B cell (primary cell): ENCODE results near the gene SOCS4. TPM values are rescaled to one million over a fixed set of nuclear protein-coding genes. Genes with fewer than 3 reads are reported as not detected.

Source experiments
- ATAC-seq: fragments of 200-7000 bp; cut with Tn5 transposase; one replicate; pipeline ENCODE4 v1.10.0; 2021; ENCODE audit warnings: low read depth, mild to moderate bottlenecking, moderate number of reproducible peaks, moderate library complexity
- CTCF ChIA-PET: fragments of 350-600 bp; sonication (Branson Sonifier 250); formaldehyde crosslinking; loops from one replicate; lab custom pipeline; 2021; ENCODE audit warnings: antibody characterized with exemption, inconsistent platforms; lab: Charles Lee
- POLR2A ChIA-PET: fragments of 350-600 bp; sonication (Branson Sonifier 250); formaldehyde crosslinking; loops from one replicate; lab custom pipeline; 2021; ENCODE audit warnings: antibody characterized with exemption; lab: Charles Lee
- DNase-seq: peaks from one replicate; pipeline ENCODE4 v3.0.0; 2013
- H2AFZ ChIP-seq: 2 replicates; pipeline ENCODE4 v1.6.1; 2012; ENCODE audit warnings: mild to moderate bottlenecking, low read depth, low read length; ENCODE audit not compliant: insufficient read depth, poor library complexity, severe bottlenecking
- H3K27ac ChIP-seq, 2 donors: 1 replicate in 1 of 2; 2 replicates in 1 of 2; pipeline ENCODE4 v1.5.1; 2012 to 2013; ENCODE audit warnings: low read length in 2 of 2, mild to moderate bottlenecking in 2 of 2, moderate library complexity in 1 of 2
- H3K27me3 ChIP-seq, 4 experiments: fragments of 200-600 bp in 1 of 4; sonication (generic) in 1 of 4; replicated peaks in 1 of 4; 1 replicate in 2 of 4; 2 replicates in 2 of 4; pipeline versions ENCODE4 v1.6.1 to v1.7.0; 2013 to 2016; ENCODE audit warnings: low read length in 3 of 4, mild to moderate bottlenecking in 2 of 4, mixed read lengths in 1 of 4, moderate library complexity in 1 of 4; ENCODE audit not compliant: insufficient read depth in 4 of 4, control insufficient read depth in 3 of 4; ENCODE audit errors: control extremely low read depth in 1 of 4
- H3K36me3 ChIP-seq, 2 experiments: replicated peaks in 1 of 2; 1 replicate in 1 of 2; 2 replicates in 1 of 2; pipeline versions ENCODE4 v1.6.1 to v1.7.1; 2013; ENCODE audit warnings: low read length in 1 of 2; ENCODE audit not compliant: insufficient read depth in 2 of 2, control insufficient read depth in 1 of 2; ENCODE audit errors: control extremely low read depth in 1 of 2, extremely low read depth in 1 of 2
- H3K4me1 ChIP-seq, 2 donors: fragments of 200-600 bp in 1 of 2; sonication (generic) in 1 of 2; 1 replicate in 1 of 2; 2 replicates in 1 of 2; pipeline versions ENCODE4 v1.5.1 to v1.6.1; 2013 to 2017; ENCODE audit warnings: low read length in 2 of 2; ENCODE audit not compliant: control insufficient read depth in 2 of 2, insufficient read depth in 2 of 2
- H3K4me2 ChIP-seq: replicated peaks from 2 replicates; pipeline ENCODE3; 2012; ENCODE audit warnings: mild to moderate bottlenecking, low read depth, low read length; ENCODE audit not compliant: poor library complexity, severe bottlenecking
- H3K4me3 ChIP-seq, 5 experiments: fragments of 200-600 bp in 1 of 5; sonication (generic) in 1 of 5; 1 replicate in 3 of 5; 2 replicates in 2 of 5; pipeline versions ENCODE4 v1.5.1 to v1.7.0; 2011 to 2016; ENCODE audit warnings: low read length in 4 of 5, mild to moderate bottlenecking in 4 of 5, low read depth in 2 of 5, control low read depth in 1 of 5, moderate library complexity in 1 of 5; ENCODE audit not compliant: insufficient read depth in 1 of 5; ENCODE audit errors: control extremely low read depth in 1 of 5, extremely low read depth in 1 of 5
- H3K79me2 ChIP-seq: fragments of 200-600 bp; sonication (generic); one replicate; pipeline ENCODE4 v1.6.0; 2016; ENCODE audit warnings: low read length; ENCODE audit not compliant: control insufficient read depth, insufficient read depth
- H3K9ac ChIP-seq: fragments of 200-600 bp; sonication (generic); 2 replicates; pipeline ENCODE4 v1.6.1; 2017; ENCODE audit warnings: mild to moderate bottlenecking, low read length, moderate library complexity
- H3K9me3 ChIP-seq, 3 donors: one replicate each; pipeline versions ENCODE4 v1.6.1 to v1.7.1; 2013; ENCODE audit warnings: low read length in 2 of 3; ENCODE audit not compliant: control insufficient read depth in 2 of 3, insufficient read depth in 1 of 3; ENCODE audit errors: control extremely low read depth in 1 of 3
- H4K20me1 ChIP-seq: 2 replicates; pipeline ENCODE4 v1.6.0; 2012; ENCODE audit warnings: mild to moderate bottlenecking, low read length; ENCODE audit not compliant: insufficient read depth, control insufficient read depth, poor library complexity, severe bottlenecking
- H3K27ac Mint-ChIP-seq: one replicate; pipeline ENCODE4 v1.8.0; 2021; ENCODE audit warnings: mixed read lengths
- H3K27me3 Mint-ChIP-seq: one replicate; pipeline ENCODE4 v1.8.0; 2021; ENCODE audit warnings: mixed read lengths
- H3K4me1 Mint-ChIP-seq: one replicate; pipeline ENCODE4 v1.8.0; 2021; ENCODE audit warnings: mixed read lengths
- H3K4me3 Mint-ChIP-seq: one replicate; pipeline ENCODE4 v1.8.0; 2021; ENCODE audit warnings: mixed read lengths
- H3K9me3 Mint-ChIP-seq: one replicate; pipeline ENCODE4 v1.8.0; 2022; ENCODE audit warnings: mixed read lengths; ENCODE audit not compliant: insufficient read depth
- EZH2 ChIP-seq: IDR thresholded peaks from 2 replicates; pipeline ENCODE4 v1.6.1; 2012; ENCODE audit warnings: borderline replicate concordance, low read depth, mild to moderate bottlenecking, moderate library complexity, low read length; ENCODE audit not compliant: insufficient read depth, poor library complexity, severe bottlenecking
- WGBS: methylation state at CpG from one replicate; pipeline ENCODE4 v1.1.5; 2013; ENCODE audit warnings: missing lambda C conversion rate; ENCODE audit not compliant: insufficient coverage; 5-methylcytosine and 5-hydroxymethylcytosine counted together
- intact Hi-C: fragments of 100-400 bp; cut with micrococcal nuclease; formaldehyde crosslinking; loops from one replicate; pipeline ENCODE4 v1.10.0; 2022
- polyA plus RNA-seq: library from polyadenylated mRNA; depleted of rRNA; stranded (reverse); fragments of >200 nt; gene quantifications from 2 replicates; pipeline ENCODE4 v1.2.3, GENCODE V29; 2012
- total RNA-seq, 2 donors: library from RNA; stranded (reverse); fragments of 120-200 nt in 1 of 2; gene quantifications; 1 replicate in 1 of 2; 2 replicates in 1 of 2; pipeline versions ENCODE4 v1.2.3 to v1.2.4, GENCODE V29; 2013 to 2022
- TF ChIP-seq, protein P1 (sequence below): fragments of 200-600 bp; IDR thresholded peaks from one replicate; pipeline ENCODE4 v1.8.0; 2022; ENCODE audit warnings: antibody characterized with exemption, mild to moderate bottlenecking

The SOCS4 gene
- total and polyA plus RNA-seq, 2 donors (not counting 1 experiment from before 2014, with no cell fraction given), result 4.7 to 26.3 TPM

DNA sequence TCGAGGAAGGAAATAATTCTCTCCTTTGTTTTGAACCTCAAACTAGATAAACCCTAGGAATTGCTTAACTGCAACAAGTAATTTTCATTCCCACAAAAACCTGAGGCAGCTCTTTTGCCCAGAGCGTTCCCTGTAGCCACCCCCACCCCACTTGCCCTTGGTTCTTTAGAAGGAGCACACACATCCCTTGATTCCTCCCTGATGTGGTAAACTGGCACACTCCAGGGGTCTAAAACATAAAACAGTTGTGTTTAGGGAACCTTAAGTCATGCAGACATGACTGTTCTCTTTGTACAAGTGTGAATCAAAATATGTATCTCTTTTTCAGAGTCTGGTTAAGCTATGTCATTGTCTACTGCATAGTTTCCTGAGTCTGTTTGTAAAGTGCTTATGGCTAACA lies 38.4 kb downstream of the SOCS4 start:
- no peak for DNase-seq
- intact Hi-C loops, result no loop called here
- ChIA-PET POLR2A (interaction anchor here (1.7 kb wide), 1 partner anchor 14 kb away, joined by 5 read pairs; the partner anchor contains the start of gene MAPK1IP1L), CTCF (interaction anchor here (0.6 to 3.2 kb wide), 4 partner anchors 8 to 30 kb away, joined by 3 to 22 read pairs (median 4); partner anchors contain the start of gene MAPK1IP1L)
- H3K36me3 ChIP-seq, result peaks cover 14 to 23% of the 10 kb centered on the region in 2 experiments
- Mint-ChIP-seq H3K9me3 (no peaks in the 10 kb centered on the region), H3K27ac (peak overlapping the region; percentile 68), H3K27me3 (no peaks in the 10 kb centered on the region), H3K4me3 (no peak overlapping the region), H3K4me1 (peaks cover 54% of the 10 kb centered on the region)
- peaks cover 0 to 4% of the 10 kb centered on the region in 2 donors for H3K4me1 ChIP-seq
- 100% methylated on average over 1 of the region's 2 CpGs for WGBS
- H3K4me2 ChIP-seq, result no peak overlapping the region
- H4K20me1 ChIP-seq, result peaks cover 27% of the 10 kb centered on the region
- no peak overlapping the region for H3K9ac ChIP-seq
- H3K27ac ChIP-seq, result peak overlapping the region in 1 of 2 donors; percentile 23
- ATAC-seq, result no peak
- H3K27me3 ChIP-seq, result no peaks in the 10 kb centered on the region
- peaks cover 20% of the 10 kb centered on the region for H3K79me2 ChIP-seq
- no peak overlapping the region for H2AFZ ChIP-seq
- H3K4me3 ChIP-seq, result no peak overlapping the region
- TF ChIP-seq, protein P1, sequence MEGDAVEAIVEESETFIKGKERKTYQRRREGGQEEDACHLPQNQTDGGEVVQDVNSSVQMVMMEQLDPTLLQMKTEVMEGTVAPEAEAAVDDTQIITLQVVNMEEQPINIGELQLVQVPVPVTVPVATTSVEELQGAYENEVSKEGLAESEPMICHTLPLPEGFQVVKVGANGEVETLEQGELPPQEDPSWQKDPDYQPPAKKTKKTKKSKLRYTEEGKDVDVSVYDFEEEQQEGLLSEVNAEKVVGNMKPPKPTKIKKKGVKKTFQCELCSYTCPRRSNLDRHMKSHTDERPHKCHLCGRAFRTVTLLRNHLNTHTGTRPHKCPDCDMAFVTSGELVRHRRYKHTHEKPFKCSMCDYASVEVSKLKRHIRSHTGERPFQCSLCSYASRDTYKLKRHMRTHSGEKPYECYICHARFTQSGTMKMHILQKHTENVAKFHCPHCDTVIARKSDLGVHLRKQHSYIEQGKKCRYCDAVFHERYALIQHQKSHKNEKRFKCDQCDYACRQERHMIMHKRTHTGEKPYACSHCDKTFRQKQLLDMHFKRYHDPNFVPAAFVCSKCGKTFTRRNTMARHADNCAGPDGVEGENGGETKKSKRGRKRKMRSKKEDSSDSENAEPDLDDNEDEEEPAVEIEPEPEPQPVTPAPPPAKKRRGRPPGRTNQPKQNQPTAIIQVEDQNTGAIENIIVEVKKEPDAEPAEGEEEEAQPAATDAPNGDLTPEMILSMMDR, result no peak
- TF ChIP-seq EZH2, result no peak
- no peaks in the 10 kb centered on the region for H3K9me3 ChIP-seq

DNA sequence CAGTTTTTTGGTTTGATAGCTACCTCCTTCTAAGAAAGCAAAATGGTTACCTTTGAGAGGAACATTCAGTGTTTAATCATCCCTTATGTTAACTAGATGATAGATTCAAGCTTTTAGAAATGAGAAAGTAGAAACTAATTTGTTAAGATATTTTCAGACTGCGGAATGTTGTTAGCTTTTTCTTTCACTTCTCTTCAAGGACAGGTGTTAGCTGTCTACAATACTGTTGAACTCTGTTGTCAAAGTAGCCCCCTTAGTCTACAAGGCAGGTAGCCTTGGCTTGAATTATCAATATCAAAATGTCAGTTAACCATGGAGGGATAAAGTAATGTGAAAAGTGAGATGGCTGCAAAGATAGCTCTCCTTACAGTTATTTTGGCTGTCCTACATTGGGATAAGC lies 39.2 kb downstream of the SOCS4 start:
- H3K27me3 Mint-ChIP-seq, result no peaks in the 10 kb centered on the region
- TF ChIP-seq, protein P1, result no peak
- no peak for TF ChIP-seq EZH2
- WGBS, result no CpG with 5 or more reads among the region's 1 CpG
- peak overlapping the region; percentile 59 for H3K27ac Mint-ChIP-seq
- H3K4me1 ChIP-seq, result peaks cover 4 to 10% of the 10 kb centered on the region in 2 donors
- H3K9me3 ChIP-seq, result no peaks in the 10 kb centered on the region
- peaks cover 20% of the 10 kb centered on the region for H4K20me1 ChIP-seq
- H2AFZ ChIP-seq, result no peak overlapping the region
- ChIA-PET CTCF (interaction anchor here (0.6 to 3.2 kb wide), 4 partner anchors 9 to 83 kb away, joined by 3 to 22 read pairs (median 4); partner anchors contain the start of gene MAPK1IP1L), POLR2A (interaction anchor here (1.7 kb wide), 1 partner anchor 15 kb away, joined by 5 read pairs; the partner anchor contains the start of gene MAPK1IP1L)
- ATAC-seq (no peak), DNase-seq (no peak)
- H3K4me3 ChIP-seq, result no peak overlapping the region
- H3K9ac ChIP-seq, result no peak overlapping the region
- peak overlapping the region in 1 of 2 donors; percentile 23 for H3K27ac ChIP-seq
- intact Hi-C loops, result no loop called here
- no peaks in the 10 kb centered on the region for H3K27me3 ChIP-seq
- peaks cover 14 to 16% of the 10 kb centered on the region in 2 experiments for H3K36me3 ChIP-seq
- H3K4me2 ChIP-seq, result no peak overlapping the region
- peaks cover 58% of the 10 kb centered on the region for H3K4me1 Mint-ChIP-seq
- peak overlapping the region; percentile 18 for H3K4me3 Mint-ChIP-seq
- H3K79me2 ChIP-seq, result peaks cover 14% of the 10 kb centered on the region
- H3K9me3 Mint-ChIP-seq, result no peaks in the 10 kb centered on the region
